Measurements from ENCODE around the gene RNASE11.
"Not testable (repeated sequence)": the region's sequence is repeated elsewhere in the genome, so short reads cannot be mapped to it uniquely, and the experiment has no call there.

Gene RNASE11

GRCh38 chr14:20587489-20588154, at the start of gene RNASE11:
RNASE11 (minus strand) TSS chr14:20588001.
- DNase-seq = no peak

- peak; percentile 92 for DNase-seq
Observed at GRCh38 chr14:20632831-20633691, 45.3 kb upstream of the RNASE11 start.

GRCh38 chr14:20632448-20632830, 44.6 kb upstream of the RNASE11 start:
- DNase-seq = peak; percentile 31

GRCh38 chr14:20631880-20632389, 44.1 kb upstream of the RNASE11 start:
- DNase-seq = peak; percentile 62

- DNase-seq = peak; percentile 81
Observed at GRCh38 chr14:20631023-20631879, 43.5 kb upstream of the RNASE11 start.

- DNase-seq = peak; percentile 80
Observed at GRCh38 chr14:20630340-20631022, 42.7 kb upstream of the RNASE11 start.

GRCh38 chr14:20628063-20628854, 40.5 kb upstream of the RNASE11 start:
- DNase-seq = no peak

- DNase-seq = no peak
Observed at GRCh38 chr14:20627346-20628027, 39.7 kb upstream of the RNASE11 start.

- DNase-seq = no peak
Observed at GRCh38 chr14:20626274-20626673, 38.5 kb upstream of the RNASE11 start.

- peak; percentile 88 for DNase-seq
Observed at GRCh38 chr14:20624495-20625070, 36.8 kb upstream of the RNASE11 start.

- peak; percentile 51 for DNase-seq
Observed at GRCh38 chr14:20623798-20624197, 36.0 kb upstream of the RNASE11 start.

- DNase-seq = no peak
Observed at GRCh38 chr14:20622816-20623291, 35.1 kb upstream of the RNASE11 start.

- no peak for DNase-seq
Observed at GRCh38 chr14:20620798-20621478, 33.1 kb upstream of the RNASE11 start.

- not testable (repeated sequence) for DNase-seq
Observed at GRCh38 chr14:20619688-20620087, 31.9 kb upstream of the RNASE11 start.

- no peak for DNase-seq
Observed at GRCh38 chr14:20618271-20618749, 30.5 kb upstream of the RNASE11 start.

GRCh38 chr14:20617138-20618003, 29.6 kb upstream of the RNASE11 start:
- DNase-seq = no peak

- no peak for DNase-seq
Observed at GRCh38 chr14:20615996-20616395, 28.2 kb upstream of the RNASE11 start.

- DNase-seq = no peak
Observed at GRCh38 chr14:20614038-20614840, 26.4 kb upstream of the RNASE11 start.

All from hematopoietic multipotent progenitor cell treated with erythropoietin and hydrocortisone succinate and interleukin-3 and kit ligand, for 8 days (in vitro differentiated cells).